Astrocyte of the spinal cord (primary cell): Measurements from ENCODE around the gene CLMP.
A peak's percentile ranks its signal among the peaks of the same experiment; 100 is the strongest.
"Not testable (repeated sequence)": the region's sequence is repeated elsewhere in the genome, so short reads cannot be mapped to it uniquely, and the experiment has no call there.

ENCODE experiments used
- DNase-seq: peaks from one replicate; pipeline ENCODE4 v3.0.0; 2011; ENCODE audit warnings: low read depth, low spot score
- H3K4me3 ChIP-seq: 2 replicates; pipeline ENCODE4 v1.5.1; 2011; ENCODE audit warnings: low read depth, mild to moderate bottlenecking, low read length, moderate library complexity
- CTCF ChIP-seq: IDR thresholded peaks from 2 replicates; pipeline ENCODE4 v1.5.1; 2012; ENCODE audit warnings: low read depth, mild to moderate bottlenecking, low read length, inconsistent platforms
- in situ Hi-C: cut with HindIII; loops from 2 replicates; pipeline ENCODE4 v1.10.0; 2017; ENCODE audit warnings: low sequenced_read_pairs

The CLMP gene

GRCh38 chr11:123062892-123063825 is 131.9 kb downstream of the CLMP start:
- in situ Hi-C loops, result no loop called here
- TF ChIP-seq CTCF, result no peak
- DNase-seq, result peak; percentile 78
- H3K4me3 ChIP-seq, result peak overlapping the region; percentile 96

- in situ Hi-C loops, result no loop called here
- DNase-seq, result peak; percentile 100
- peak; percentile 1 for TF ChIP-seq CTCF
- peak overlapping the region; percentile 96 for H3K4me3 ChIP-seq
These were observed 132.7 kb downstream of the CLMP start for GRCh38 chr11:123062158-123062891.

- DNase-seq, result peak; percentile 49
- TF ChIP-seq CTCF, result no peak
- H3K4me3 ChIP-seq, result peak within 1 kb of the TSS; percentile 96
- in situ Hi-C loops, result no loop called here
These were observed 133.5 kb downstream of the CLMP start, which contains the start of gene HSPA8 for GRCh38 chr11:123061403-123062157. TSS of gene HSPA8 (minus strand) at chr11:123062136. CDS start at chr11:123061324, 812 bp downstream.

GRCh38 chr11:123060277-123061000 is 134.6 kb downstream of the CLMP start:
- in situ Hi-C loops, result no loop called here
- DNase-seq, result no peak
- TF ChIP-seq CTCF, result no peak
- peak overlapping the region; percentile 96 for H3K4me3 ChIP-seq

- in situ Hi-C loops, result not testable (repeated sequence)
- peak overlapping the region; percentile 96 for H3K4me3 ChIP-seq
These were observed 135.8 kb downstream of the CLMP start for GRCh38 chr11:123059041-123059920.

More at GRCh38 chr11:123059041-123059920, 135.8 kb downstream of the CLMP start:
- not testable (repeated sequence) for DNase-seq
